Adrenal gland (tissue), 5 donors: ENCODE results near the gene NBAS.

ENCODE experiments used
- POLR2A ChIP-seq, 2 donors: fragments of 450-650 bp; IDR thresholded peaks; one replicate each; pipeline ENCODE4 v1.6.1; 2017; ENCODE audit warnings: antibody characterized with exemption in 2 of 2, mild to moderate bottlenecking in 2 of 2, moderate library complexity in 1 of 2
- TF ChIP-seq, protein P1 (sequence below), 6 experiments: fragments of 450-650 bp in 4 of 6; fragments of 200-600 bp in 2 of 6; sonication (generic) in 1 of 6; IDR thresholded peaks; 1 replicate in 5 of 6; 2 replicates in 1 of 6; pipeline versions ENCODE4 v1.5.1 to v1.8.0; 2016 to 2021; ENCODE audit warnings: antibody characterized with exemption in 6 of 6, mild to moderate bottlenecking in 2 of 6, moderate library complexity in 1 of 6
- donor health status: DM: no; HTN: no; CAD: no.

DNA sequence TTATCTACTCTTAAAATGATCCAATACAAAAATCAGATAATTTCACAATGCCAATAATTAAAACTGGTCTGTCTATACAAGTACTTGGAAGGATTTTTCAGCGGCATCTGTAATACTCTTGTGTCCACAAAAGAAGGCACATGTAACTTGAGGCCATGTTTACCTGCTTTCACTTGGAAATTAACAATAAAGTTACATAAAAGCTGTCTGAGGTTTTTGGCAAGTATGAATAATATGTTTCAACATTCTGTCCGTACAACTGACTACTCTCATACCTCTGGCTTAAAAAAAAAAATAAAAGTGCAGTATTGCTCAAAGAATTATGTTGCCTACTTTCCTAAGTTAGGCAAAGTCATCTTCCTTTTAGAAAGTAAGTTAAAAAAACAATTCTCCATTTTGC is 253.6 kb downstream of the NBAS start:
- TF ChIP-seq, protein P1, sequence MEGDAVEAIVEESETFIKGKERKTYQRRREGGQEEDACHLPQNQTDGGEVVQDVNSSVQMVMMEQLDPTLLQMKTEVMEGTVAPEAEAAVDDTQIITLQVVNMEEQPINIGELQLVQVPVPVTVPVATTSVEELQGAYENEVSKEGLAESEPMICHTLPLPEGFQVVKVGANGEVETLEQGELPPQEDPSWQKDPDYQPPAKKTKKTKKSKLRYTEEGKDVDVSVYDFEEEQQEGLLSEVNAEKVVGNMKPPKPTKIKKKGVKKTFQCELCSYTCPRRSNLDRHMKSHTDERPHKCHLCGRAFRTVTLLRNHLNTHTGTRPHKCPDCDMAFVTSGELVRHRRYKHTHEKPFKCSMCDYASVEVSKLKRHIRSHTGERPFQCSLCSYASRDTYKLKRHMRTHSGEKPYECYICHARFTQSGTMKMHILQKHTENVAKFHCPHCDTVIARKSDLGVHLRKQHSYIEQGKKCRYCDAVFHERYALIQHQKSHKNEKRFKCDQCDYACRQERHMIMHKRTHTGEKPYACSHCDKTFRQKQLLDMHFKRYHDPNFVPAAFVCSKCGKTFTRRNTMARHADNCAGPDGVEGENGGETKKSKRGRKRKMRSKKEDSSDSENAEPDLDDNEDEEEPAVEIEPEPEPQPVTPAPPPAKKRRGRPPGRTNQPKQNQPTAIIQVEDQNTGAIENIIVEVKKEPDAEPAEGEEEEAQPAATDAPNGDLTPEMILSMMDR (IDR thresholded peaks at IDR 0.05), result no peak
- no peak for TF ChIP-seq POLR2A (IDR thresholded peaks at IDR 0.05)
